Breast epithelium (tissue), 3 donors: ENCODE results near the gene HTR2A.

Experiments
- CTCF ChIP-seq, 3 donors: fragments of 450-650 bp; IDR thresholded peaks; one replicate each; pipeline ENCODE4 v1.5.1; 2016 to 2017; ENCODE audit warnings: antibody characterized with exemption in 3 of 3, mild to moderate bottlenecking in 3 of 3, moderate library complexity in 3 of 3
- POLR2A ChIP-seq: fragments of 450-650 bp; IDR thresholded peaks from one replicate; pipeline ENCODE4 v1.6.1; 2016; ENCODE audit warnings: antibody characterized with exemption, mild to moderate bottlenecking, moderate library complexity

GRCh38 chr13:46896341-46897137 lies at the start of gene HTR2A:
- no peak for TF ChIP-seq POLR2A
- no peak for TF ChIP-seq CTCF (IDR thresholded peaks at IDR 0.05)
